Panc1 (cell line): ENCODE measurements around the gene ARMC3.

ENCODE experiments used
- CTCF ChIP-seq: fragments of 450-650 bp; IDR thresholded peaks from 2 replicates; pipeline ENCODE4 v1.5.1; 2017; ENCODE audit warnings: mild to moderate bottlenecking
- POLR2AphosphoS5 ChIP-seq: IDR thresholded peaks from 2 replicates; pipeline ENCODE4 v1.6.1; 2012; ENCODE audit warnings: mild to moderate bottlenecking, low read depth, low read length, moderate library complexity

DNA sequence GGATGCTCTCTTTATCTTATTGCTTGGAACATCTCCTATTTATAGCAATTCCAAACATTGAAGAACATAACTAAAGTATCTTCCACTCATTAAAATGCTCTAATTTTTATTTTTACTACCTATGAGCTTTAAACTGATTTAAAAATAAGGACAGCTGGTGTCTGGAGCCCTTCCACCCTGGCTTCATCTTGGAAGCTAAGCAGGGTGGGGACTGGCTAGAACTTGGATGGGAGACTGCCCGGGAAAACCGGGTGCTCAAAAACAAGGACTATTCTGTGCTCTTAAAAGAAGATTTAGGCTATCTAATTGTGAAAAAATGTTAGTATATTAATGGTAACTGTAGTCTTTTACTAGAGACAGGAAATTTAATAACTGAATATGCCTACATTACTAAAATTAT is 69.2 kb downstream of the ARMC3 start:
- no peak for TF ChIP-seq CTCF
- no peak for TF ChIP-seq POLR2AphosphoS5
